Transverse colon (tissue), 4 donors: ENCODE measurements around the gene C4orf36. TPM values are rescaled to one million over a fixed set of nuclear protein-coding genes. Genes with fewer than 3 reads are reported as not detected.

Experiments
- DNase-seq: peaks from one replicate; pipeline ENCODE4 v3.0.0-alpha.2; 2019
- H3K27ac ChIP-seq, 4 donors: fragments of 200-600 bp; sonication (generic); 2 replicates each; pipeline ENCODE4 v1.5.1; 2016 to 2018; ENCODE audit warnings: inconsistent platforms in 4 of 4
- H3K27me3 ChIP-seq: fragments of 200-600 bp; sonication (generic); 2 replicates; pipeline ENCODE4 v1.5.1; 2017; ENCODE audit warnings: inconsistent platforms
- H3K36me3 ChIP-seq, 4 donors: fragments of 200-600 bp; sonication (generic); 2 replicates each; pipeline ENCODE4 v1.5.1; 2017 to 2019; ENCODE audit warnings: inconsistent platforms in 4 of 4
- H3K4me1 ChIP-seq, 4 donors: fragments of 200-600 bp; sonication (generic); 2 replicates each; pipeline ENCODE4 v1.5.1; 2017 to 2020; ENCODE audit warnings: inconsistent platforms in 4 of 4
- H3K4me3 ChIP-seq, 4 donors: fragments of 200-600 bp; sonication (generic); 1 replicate in 1 of 4; 2 replicates in 3 of 4; pipeline versions ENCODE4 v1.5.1 to v1.6.1; 2017 to 2019; ENCODE audit warnings: inconsistent platforms in 4 of 4
- H3K9me3 ChIP-seq, 2 donors: fragments of 200-600 bp; sonication (generic); 2 replicates each; pipeline ENCODE4 v1.5.1; 2017 to 2019; ENCODE audit warnings: inconsistent platforms in 2 of 2
- EP300 ChIP-seq: sonication (generic); formaldehyde crosslinking; IDR thresholded peaks from one replicate; pipeline ENCODE4 v1.6.1; 2017; ENCODE audit warnings: antibody characterized with exemption, low read depth
- POLR2A ChIP-seq: fragments of 450-650 bp; IDR thresholded peaks from one replicate; pipeline ENCODE4 v1.6.1; 2016; ENCODE audit warnings: antibody characterized with exemption, mild to moderate bottlenecking, moderate library complexity
- POLR2AphosphoS5 ChIP-seq, 3 donors: sonication (generic); formaldehyde crosslinking; IDR thresholded peaks; one replicate each; pipeline ENCODE4 v1.6.1; 2016; ENCODE audit warnings: antibody characterized with exemption in 3 of 3
- WGBS, 2 donors: methylation state at CpG; one replicate each; pipeline ENCODE4 v1.1.5; 2018; ENCODE audit warnings: low coverage in 1 of 2; 5-methylcytosine and 5-hydroxymethylcytosine counted together
- in situ Hi-C, 4 donors: fragments of 200-750 bp; cut with MboI; loops; one replicate each; pipeline versions ENCODE4 v1.15.0 to v1.15.1; 2017; ENCODE audit warnings: low sequenced_read_pairs in 3 of 4, low pct_ligation_motif_present in 1 of 4, low pct_unique_long_range_greater_than_20kb in 1 of 4
- intact Hi-C: fragments of 100-400 bp; cut with DNase I; formaldehyde crosslinking; loops from one replicate; pipeline ENCODE4 v1.15.1; 2023; ENCODE audit warnings: low total_unique reads
- total RNA-seq, 4 donors: library from RNA; depleted of rRNA; stranded (reverse); fragments of >200 nt; gene quantifications; one replicate each; pipeline ENCODE4 v1.1.0, GENCODE V29; 2016
- TF ChIP-seq, protein P1 (sequence below), 5 experiments: fragments of 200-600 bp in 3 of 5; fragments of 450-650 bp in 2 of 5; sonication (generic) in 3 of 5; IDR thresholded peaks; 1 replicate in 2 of 5; 2 replicates in 3 of 5; pipeline ENCODE4 v1.5.1; 2016 to 2017; ENCODE audit warnings: antibody characterized with exemption in 5 of 5, inconsistent platforms in 3 of 5, mild to moderate bottlenecking in 2 of 5, moderate library complexity in 1 of 5

The C4orf36 gene
- total RNA-seq, 4 donors from 2014 or later: 0.27 to 0.32 TPM; not detected in 2

- in situ Hi-C loops (no loop called here), intact Hi-C loops (no loop called here)
- Histone ChIP-seq H3K9me3 (no peaks in the 10 kb centered on the region), H3K4me3 (no peak within 1 kb of the TSS), H3K27ac (no peak within 1 kb of the TSS), H3K4me1 (no peaks in the 10 kb centered on the region), H3K36me3 (no peaks in the 10 kb centered on the region), H3K27me3 (no peaks in the 10 kb centered on the region)
- 84 to 85% methylated on average over 5 to 11 of the region's 11 CpGs for WGBS, 2 donors
- TF ChIP-seq, protein P1, sequence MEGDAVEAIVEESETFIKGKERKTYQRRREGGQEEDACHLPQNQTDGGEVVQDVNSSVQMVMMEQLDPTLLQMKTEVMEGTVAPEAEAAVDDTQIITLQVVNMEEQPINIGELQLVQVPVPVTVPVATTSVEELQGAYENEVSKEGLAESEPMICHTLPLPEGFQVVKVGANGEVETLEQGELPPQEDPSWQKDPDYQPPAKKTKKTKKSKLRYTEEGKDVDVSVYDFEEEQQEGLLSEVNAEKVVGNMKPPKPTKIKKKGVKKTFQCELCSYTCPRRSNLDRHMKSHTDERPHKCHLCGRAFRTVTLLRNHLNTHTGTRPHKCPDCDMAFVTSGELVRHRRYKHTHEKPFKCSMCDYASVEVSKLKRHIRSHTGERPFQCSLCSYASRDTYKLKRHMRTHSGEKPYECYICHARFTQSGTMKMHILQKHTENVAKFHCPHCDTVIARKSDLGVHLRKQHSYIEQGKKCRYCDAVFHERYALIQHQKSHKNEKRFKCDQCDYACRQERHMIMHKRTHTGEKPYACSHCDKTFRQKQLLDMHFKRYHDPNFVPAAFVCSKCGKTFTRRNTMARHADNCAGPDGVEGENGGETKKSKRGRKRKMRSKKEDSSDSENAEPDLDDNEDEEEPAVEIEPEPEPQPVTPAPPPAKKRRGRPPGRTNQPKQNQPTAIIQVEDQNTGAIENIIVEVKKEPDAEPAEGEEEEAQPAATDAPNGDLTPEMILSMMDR (IDR thresholded peaks at IDR 0.05): no peak
- TF ChIP-seq POLR2A: no peak
- no peak for TF ChIP-seq POLR2AphosphoS5 (IDR thresholded peaks at IDR 0.05)
- no peak for TF ChIP-seq EP300
- no peak for DNase-seq
These were observed 43.2 kb downstream of the C4orf36 start, which contains the start of gene SLC10A6 for GRCh38 chr4:86848732-86849619. Gene SLC10A6, minus strand, starts transcription at chr4:86849384. Its CDS starts 269 bp downstream, at chr4:86849115.

DNA sequence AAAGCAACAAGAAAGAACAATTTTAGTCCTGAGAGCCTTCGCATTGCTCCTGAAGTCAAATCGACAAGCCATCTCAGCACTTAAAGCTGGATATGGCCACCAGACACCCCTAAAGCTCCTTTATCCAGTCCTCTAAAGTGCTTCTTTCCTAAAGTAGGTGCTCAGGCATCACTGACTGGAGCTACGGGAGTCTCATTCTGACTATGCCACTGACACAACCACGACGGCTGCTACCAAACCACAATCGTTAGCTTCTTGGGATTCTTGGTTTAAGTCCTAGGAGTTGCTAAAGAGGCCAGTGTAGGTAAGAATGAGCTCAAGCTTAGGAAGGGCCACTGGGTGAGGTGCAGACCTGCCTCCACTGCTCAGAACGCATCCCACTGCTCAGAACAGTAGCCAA is 44.1 kb downstream of the C4orf36 start:
- 63 to 82% methylated on average over 4 to 7 of the region's 7 CpGs for WGBS, 2 donors
- Histone ChIP-seq H3K27me3 (no peaks in the 10 kb centered on the region), H3K4me3 (no peak overlapping the region), H3K9me3 (no peaks in the 10 kb centered on the region), H3K36me3 (no peaks in the 10 kb centered on the region), H3K27ac (no peak overlapping the region), H3K4me1 (no peaks in the 10 kb centered on the region)
- no peak for DNase-seq
- intact Hi-C loops: no loop called here
- TF ChIP-seq, protein P1 (IDR thresholded peaks at IDR 0.05): no peak
- no peak for TF ChIP-seq POLR2AphosphoS5 (IDR thresholded peaks at IDR 0.05)
- no peak for TF ChIP-seq EP300
- no peak for TF ChIP-seq POLR2A
- in situ Hi-C loops: no loop called here

DNA sequence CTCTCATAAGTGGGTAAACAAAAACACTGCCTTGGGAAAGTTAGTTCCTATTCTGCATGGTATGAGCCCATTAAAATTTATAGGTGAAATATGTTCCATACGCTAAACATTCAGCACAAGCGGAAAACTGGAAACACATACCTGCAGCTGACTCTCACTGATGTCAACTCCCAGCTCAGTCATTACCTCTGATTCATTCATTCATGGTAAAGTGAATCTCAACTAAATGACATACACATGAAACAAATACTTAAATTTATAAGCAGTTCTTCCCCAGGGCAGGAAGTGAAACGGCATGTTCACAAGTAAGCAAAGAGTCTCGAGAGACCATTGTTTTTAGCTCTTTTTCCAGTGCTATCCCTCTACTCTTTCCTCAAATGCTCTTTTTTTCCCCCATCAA is 44.7 kb downstream of the C4orf36 start:
- H3K27me3 ChIP-seq: no peaks in the 10 kb centered on the region
- intact Hi-C loops (no loop called here), in situ Hi-C loops (no loop called here)
- TF ChIP-seq, protein P1 (IDR thresholded peaks at IDR 0.05): no peak
- TF ChIP-seq POLR2AphosphoS5 (IDR thresholded peaks at IDR 0.05) (no peak), POLR2A (no peak)
- no peak overlapping the region for H3K4me3 ChIP-seq
- H3K9me3 ChIP-seq: no peaks in the 10 kb centered on the region
- 84 to 95% methylated on average over 4 of the region's 4 CpGs for WGBS, 2 donors
- no peak for DNase-seq
- H3K4me1 ChIP-seq: no peaks in the 10 kb centered on the region
- H3K36me3 ChIP-seq: no peaks in the 10 kb centered on the region
- no peak overlapping the region for H3K27ac ChIP-seq

- H3K9me3 ChIP-seq: no peaks in the 10 kb centered on the region
- intact Hi-C loops: no loop called here
These were observed 45.3 kb downstream of the C4orf36 start for GRCh38 chr4:86846921-86847320.

More at GRCh38 chr4:86846921-86847320, 45.3 kb downstream of the C4orf36 start:
- Histone ChIP-seq H3K36me3 (no peaks in the 10 kb centered on the region), H3K4me1 (no peaks in the 10 kb centered on the region), H3K27ac (no peak overlapping the region), H3K4me3 (no peak overlapping the region), H3K27me3 (no peaks in the 10 kb centered on the region)
- TF ChIP-seq EP300 (no peak), POLR2A (no peak), POLR2AphosphoS5 (IDR thresholded peaks at IDR 0.05) (no peak)
- TF ChIP-seq, protein P1 (IDR thresholded peaks at IDR 0.05): no peak
- in situ Hi-C loops: no loop called here
- DNase-seq: no peak
